GM18868 (cell line): ENCODE measurements around the gene LMAN1L.

Experiments
- ATAC-seq: cut with Tn5 transposase; IDR thresholded peaks from one replicate; pipeline ENCODE4 v1.9.1; 2021; ENCODE audit warnings: mild to moderate bottlenecking, moderate library complexity; ENCODE audit not compliant: unreplicated experiment

The LMAN1L gene

GRCh38 chr15:74833376-74834107 is 20.9 kb downstream of the LMAN1L start:
- no peak for ATAC-seq

GRCh38 chr15:74835312-74835823 is 22.7 kb downstream of the LMAN1L start:
- no peak for ATAC-seq

GRCh38 chr15:74836846-74837245 is 24.2 kb downstream of the LMAN1L start:
- no peak for ATAC-seq

GRCh38 chr15:74837482-74838136 is 25.0 kb downstream of the LMAN1L start:
- no peak for ATAC-seq

- no peak for ATAC-seq
These were observed 25.5 kb downstream of the LMAN1L start for GRCh38 chr15:74838137-74838516.

- no peak for ATAC-seq
These were observed 26.3 kb downstream of the LMAN1L start for GRCh38 chr15:74838746-74839525.

- ATAC-seq: no peak
These were observed 27.1 kb downstream of the LMAN1L start for GRCh38 chr15:74839526-74840395.

- ATAC-seq: no peak
These were observed 28.5 kb downstream of the LMAN1L start for GRCh38 chr15:74840851-74841775.

- ATAC-seq: no peak
These were observed 29.3 kb downstream of the LMAN1L start for GRCh38 chr15:74841891-74842373.

- peak; percentile 85 for ATAC-seq
These were observed 30.2 kb downstream of the LMAN1L start, which contains the start of gene ULK3 for GRCh38 chr15:74842581-74843444. Gene ULK3 (minus strand): TSS chr15:74843156. CDS start chr15:74843105, 51 bp downstream.

- ATAC-seq: no peak
These were observed 30.8 kb downstream of the LMAN1L start for GRCh38 chr15:74843445-74843828.

- no peak for ATAC-seq
These were observed 31.3 kb downstream of the LMAN1L start for GRCh38 chr15:74843891-74844299.

GRCh38 chr15:74844319-74845207 is 31.9 kb downstream of the LMAN1L start:
- no peak for ATAC-seq

GRCh38 chr15:74845208-74845568 is 32.6 kb downstream of the LMAN1L start:
- no peak for ATAC-seq

GRCh38 chr15:74845581-74845980 is 32.9 kb downstream of the LMAN1L start:
- ATAC-seq: no peak

GRCh38 chr15:74847432-74847831 is 34.8 kb downstream of the LMAN1L start:
- ATAC-seq: no peak

- no peak for ATAC-seq
These were observed 37.8 kb downstream of the LMAN1L start for GRCh38 chr15:74850393-74850792.
